Neural cell (in vitro differentiated cells): ENCODE data around the gene ABHD5.

ENCODE experiments used
- EZH2 ChIP-seq: fragments of 200-600, 300-800 bp; shearing (Covaris generic), sonication (generic); IDR thresholded peaks from 2 replicates; pipeline ENCODE4 v1.6.1; 2014; ENCODE audit warnings: antibody characterized with exemption, low read length, borderline replicate concordance, mild to moderate bottlenecking; ENCODE audit not compliant: insufficient read depth, poor library complexity, severe bottlenecking
- SMC3 ChIP-seq: fragments of 450-650 bp; conservative IDR thresholded peaks from 2 replicates; pipeline ENCODE4 v1.6.1; 2014; ENCODE audit warnings: antibody characterized with exemption, mild to moderate bottlenecking, moderate library complexity; ENCODE audit not compliant: poor library complexity
- TAF1 ChIP-seq: IDR thresholded peaks from 2 replicates; pipeline ENCODE4 v1.6.1; 2012; ENCODE audit warnings: low read depth

DNA sequence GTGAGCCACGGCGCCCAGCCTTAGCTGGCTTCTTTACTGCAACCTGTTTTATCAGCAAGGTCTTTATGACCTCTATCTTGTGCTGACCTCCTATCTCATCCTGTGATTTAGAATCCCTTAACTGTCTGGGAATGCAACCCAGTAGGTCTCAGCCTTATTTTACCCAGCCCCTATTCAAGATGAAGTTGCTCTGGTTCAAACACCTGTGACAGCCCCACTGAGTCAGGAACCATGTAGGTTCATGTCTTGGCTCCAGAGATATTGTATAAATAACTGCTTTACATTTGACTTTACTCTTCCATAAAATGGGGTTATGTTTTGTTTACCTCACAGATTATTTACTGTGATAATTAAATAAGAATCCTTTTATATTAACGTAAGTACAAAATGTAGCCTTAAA, 41.8 kb upstream of the ABHD5 start:
- TF ChIP-seq EZH2: no peak
- no peak for TF ChIP-seq TAF1
- TF ChIP-seq SMC3: no peak
